ENCODE data around the gene SMU1.
"Not testable (repeated sequence)": the region's sequence is repeated elsewhere in the genome, so short reads cannot be mapped to it uniquely, and the experiment has no call there.

SMU1 gene

DNA sequence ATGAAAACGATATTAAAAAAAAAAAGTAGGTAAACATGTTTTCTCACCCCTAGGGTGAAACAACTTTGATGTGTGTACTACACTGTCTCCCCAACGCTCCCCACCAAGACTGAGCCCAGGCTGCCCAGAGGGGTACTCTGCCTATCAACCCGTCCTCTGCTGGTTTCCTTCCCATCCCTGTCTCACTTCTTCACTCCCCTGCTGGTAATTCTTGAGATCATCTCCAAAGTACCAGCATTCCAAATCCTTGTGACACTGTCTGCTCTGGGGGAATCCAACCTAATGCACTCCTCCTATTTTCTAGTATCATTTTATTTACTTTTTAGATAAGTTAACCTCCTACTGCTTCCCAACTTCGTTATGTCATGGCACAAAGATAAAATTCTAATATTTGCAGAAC is 68.7 kb downstream of the SMU1 start:
- DNase-seq: no peak

DNA sequence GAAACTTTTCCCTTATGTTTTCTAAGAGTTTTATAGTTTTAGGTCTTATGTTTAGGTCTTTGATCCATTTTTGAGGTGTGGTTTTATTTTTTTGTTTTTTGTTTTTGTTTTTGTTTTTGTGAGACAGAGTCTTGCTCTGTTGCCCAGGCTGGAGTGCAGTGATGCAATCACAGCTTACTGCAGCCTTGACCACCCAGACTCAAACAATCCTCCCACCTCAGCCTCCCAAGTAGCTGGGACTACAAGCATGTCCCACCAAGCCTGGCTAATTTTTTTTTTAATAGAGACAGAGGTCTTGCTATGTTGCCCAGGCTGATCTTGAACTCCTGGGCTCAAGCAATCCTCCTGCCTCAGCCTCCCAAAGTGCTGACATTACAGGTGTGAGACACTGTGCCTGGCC is 71.1 kb downstream of the SMU1 start:
- not testable (repeated sequence) for DNase-seq

DNA sequence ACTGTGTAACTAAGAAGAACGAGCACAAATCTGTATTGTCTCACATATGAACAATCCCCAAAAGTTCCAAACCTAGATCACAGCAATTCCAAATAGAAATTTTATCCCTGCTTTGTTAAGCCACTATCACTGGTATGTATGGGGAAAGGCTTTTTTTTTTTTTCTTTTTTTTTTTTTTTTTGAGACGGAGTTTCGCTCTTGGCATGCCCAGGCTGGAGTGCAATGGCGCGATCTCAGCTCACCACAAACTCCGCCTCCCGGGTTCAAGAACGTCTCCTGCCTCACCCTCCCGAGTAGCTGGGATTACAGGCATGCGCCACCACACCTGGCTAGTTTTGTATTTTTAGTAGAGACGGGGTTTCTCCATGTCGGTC is 75.8 kb downstream of the SMU1 start:
- peak; percentile 7 for DNase-seq

GRCh38 chr9:32992595-32993238 is 83.8 kb downstream of the SMU1 start:
- DNase-seq: no peak

DNA sequence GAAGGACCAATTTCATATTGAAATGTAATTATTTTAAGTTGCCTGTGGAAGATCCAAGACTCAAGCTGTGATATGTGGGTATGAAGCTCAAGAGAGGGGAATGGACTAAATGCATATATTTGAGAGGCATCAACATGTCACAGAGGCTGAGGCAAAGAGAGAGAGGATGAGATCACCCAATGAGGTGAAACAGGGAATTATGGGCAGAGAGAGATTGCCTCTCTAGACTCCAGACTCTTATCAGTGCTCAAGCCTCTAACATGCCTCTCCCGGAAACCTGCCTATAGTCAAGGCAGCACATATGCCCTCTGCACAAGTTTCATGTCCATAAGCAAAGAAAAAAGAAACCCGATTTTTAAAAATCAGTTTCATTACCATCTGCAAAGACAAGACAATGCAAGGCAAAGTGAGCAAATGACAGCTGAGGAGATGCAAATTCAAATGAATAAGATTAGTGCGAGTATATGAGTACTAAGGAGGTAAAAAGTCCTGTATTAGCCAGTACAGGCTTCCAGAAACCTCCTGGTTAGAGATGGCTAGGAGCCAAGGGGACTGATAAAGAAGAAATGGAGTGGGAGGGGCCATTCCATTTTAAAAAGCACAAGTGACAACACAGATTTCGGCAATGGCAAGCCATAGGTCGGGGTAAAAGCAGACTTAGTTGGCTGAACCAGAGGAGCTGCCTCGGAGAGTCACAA is 84.4 kb downstream of the SMU1 start:
- DNase-seq: no peak

All from CD4-positive, alpha-beta T cell treated with Interleukin-6 for 4 hours (primary cell).